Activated CD4-positive, alpha-beta memory T cell treated with anti-CD3 and anti-CD28 coated beads for 36 hours (primary cell): ENCODE data around the gene ZNF579. TPM values are rescaled to one million over a fixed set of nuclear protein-coding genes. Genes with fewer than 3 reads are reported as not detected.
"Not testable (repeated sequence)": the region's sequence is repeated elsewhere in the genome, so short reads cannot be mapped to it uniquely, and the experiment has no call there.

ENCODE experiments used
- CTCF ChIA-PET: fragments of 350-600 bp; sonication (Branson Sonifier 250); formaldehyde crosslinking; loops from one replicate; lab custom pipeline; 2021; ENCODE audit warnings: antibody characterized with exemption, inconsistent platforms; lab: Charles Lee
- POLR2A ChIA-PET: fragments of 350-600 bp; sonication (Branson Sonifier 250); formaldehyde crosslinking; loops from one replicate; lab custom pipeline; 2021; ENCODE audit warnings: antibody characterized with exemption; lab: Charles Lee
- DNase-seq: peaks from one replicate; pipeline ENCODE4 v3.0.0-alpha.2; 2020
- H3K27ac Mint-ChIP-seq: one replicate; pipeline ENCODE4 v1.8.0; 2021; ENCODE audit warnings: mixed read lengths
- H3K27me3 Mint-ChIP-seq: one replicate; pipeline ENCODE4 v1.8.0; 2021; ENCODE audit warnings: mixed read lengths
- H3K36me3 Mint-ChIP-seq: one replicate; pipeline ENCODE4 v1.8.0; 2021; ENCODE audit warnings: mixed read lengths
- H3K4me1 Mint-ChIP-seq: one replicate; pipeline ENCODE4 v1.8.0; 2021; ENCODE audit warnings: low read depth, mixed read lengths
- H3K4me3 Mint-ChIP-seq: one replicate; pipeline ENCODE4 v1.8.0; 2021; ENCODE audit warnings: mild to moderate bottlenecking, mixed read lengths
- H3K9me3 Mint-ChIP-seq: one replicate; pipeline ENCODE4 v1.8.0; 2021; ENCODE audit warnings: mixed read lengths
- intact Hi-C: fragments of 100-400 bp; cut with micrococcal nuclease; formaldehyde crosslinking; loops from one replicate; pipeline ENCODE4 v1.15.1; 2023
- total RNA-seq, 2 experiments: library from RNA; stranded (reverse); gene quantifications; one replicate each; pipeline ENCODE4 v1.2.3, GENCODE V29; 2021

ZNF579 gene
- total RNA-seq, 2 experiments from 2014 or later, result 6.6 to 6.7 TPM

GRCh38 chr19:55579766-55580621 is 654 bp downstream of the ZNF579 start:
- Mint-ChIP-seq H3K27ac (peak overlapping the region; percentile 70), H3K27me3 (no peaks in the 10 kb centered on the region), H3K36me3 (peaks cover 15% of the 10 kb centered on the region), H3K9me3 (no peaks in the 10 kb centered on the region), H3K4me1 (peaks cover 18% of the 10 kb centered on the region), H3K4me3 (peak overlapping the region; percentile 76)
- intact Hi-C loops, result loop anchor here (1.0 kb wide), 1 partner anchor 44 kb away; the partner anchor contains the start of gene ZNF784
- no peak for DNase-seq
- POLR2A ChIA-PET, result interaction anchor here (0.8 kb wide), 1 partner anchor 20 kb away, joined by 5 read pairs; the partner anchor contains the start of genes FIZ1 and ZNF524
- CTCF ChIA-PET, result interaction anchor here (2.4 to 3.3 kb wide), 3 partner anchors 26 to 76 kb away, joined by 7 to 15 read pairs (median 10); partner anchors contain the start of gene ZNF865

- Mint-ChIP-seq H3K27me3 (no peaks in the 10 kb centered on the region), H3K36me3 (peaks cover 15% of the 10 kb centered on the region), H3K4me3 (peak overlapping the region; percentile 76), H3K27ac (peak overlapping the region; percentile 70), H3K4me1 (peaks cover 18% of the 10 kb centered on the region), H3K9me3 (no peaks in the 10 kb centered on the region)
- ChIA-PET POLR2A (no interaction called here), CTCF (interaction anchor here (0.7 kb wide), 1 partner anchor 52 kb away, joined by 3 read pairs; no protein-coding TSS in a partner anchor)
- intact Hi-C loops, result no loop called here
- no peak for DNase-seq
These were observed 1.6 kb downstream of the ZNF579 start for GRCh38 chr19:55578761-55579747.

- no peak for DNase-seq
- ChIA-PET POLR2A (no interaction called here), CTCF (interaction anchor here (0.7 kb wide), 1 partner anchor 53 kb away, joined by 3 read pairs; no protein-coding TSS in a partner anchor)
- no peak overlapping the region for H3K4me3 Mint-ChIP-seq
- no peaks in the 10 kb centered on the region for H3K9me3 Mint-ChIP-seq
- H3K27me3 Mint-ChIP-seq, result no peaks in the 10 kb centered on the region
- no peak overlapping the region for H3K27ac Mint-ChIP-seq
- intact Hi-C loops, result no loop called here
- peaks cover 18% of the 10 kb centered on the region for H3K4me1 Mint-ChIP-seq
- H3K36me3 Mint-ChIP-seq, result peaks cover 15% of the 10 kb centered on the region
These were observed 2.5 kb downstream of the ZNF579 start for GRCh38 chr19:55578031-55578760.

- DNase-seq, result no peak
- Mint-ChIP-seq H3K27me3 (no peaks in the 10 kb centered on the region), H3K27ac (no peak overlapping the region), H3K4me3 (no peak overlapping the region), H3K4me1 (peaks cover 13% of the 10 kb centered on the region), H3K9me3 (no peaks in the 10 kb centered on the region), H3K36me3 (peaks cover 15% of the 10 kb centered on the region)
- ChIA-PET CTCF (interaction anchor here (1.0 kb wide), 1 partner anchor 55 kb away, joined by 3 read pairs; no protein-coding TSS in a partner anchor), POLR2A (no interaction called here)
- intact Hi-C loops, result no loop called here
These were observed 3.9 kb downstream of the ZNF579 start for GRCh38 chr19:55576746-55577145.

GRCh38 chr19:55573929-55574328 is 6.7 kb downstream of the ZNF579 start:
- CTCF ChIA-PET, result interaction anchor here (1.5 kb wide), 1 partner anchor 23 kb away, joined by 3 read pairs; no protein-coding TSS in a partner anchor
- H3K27me3 Mint-ChIP-seq, DNase-seq, intact Hi-C loops, H3K4me3 Mint-ChIP-seq, H3K27ac Mint-ChIP-seq, H3K9me3 Mint-ChIP-seq, H3K4me1 Mint-ChIP-seq, POLR2A ChIA-PET: not testable (repeated sequence)
- peaks cover 12% of the 10 kb centered on the region for H3K36me3 Mint-ChIP-seq

GRCh38 chr19:55569477-55569876 is 11.2 kb downstream of the ZNF579 start:
- POLR2A ChIA-PET, H3K27ac Mint-ChIP-seq, DNase-seq, H3K27me3 Mint-ChIP-seq, intact Hi-C loops, H3K4me3 Mint-ChIP-seq, H3K9me3 Mint-ChIP-seq, H3K36me3 Mint-ChIP-seq, H3K4me1 Mint-ChIP-seq: not testable (repeated sequence)
- CTCF ChIA-PET, result interaction anchor here (0.7 kb wide), 1 partner anchor 261 kb away, joined by 4 read pairs; no protein-coding TSS in a partner anchor

GRCh38 chr19:55567708-55568328 is 12.8 kb downstream of the ZNF579 start:
- H3K4me1 Mint-ChIP-seq, result no peaks in the 10 kb centered on the region
- no peaks in the 10 kb centered on the region for H3K9me3 Mint-ChIP-seq
- H3K36me3 Mint-ChIP-seq, result no peaks in the 10 kb centered on the region
- no peak for DNase-seq
- POLR2A ChIA-PET, result no interaction called here
- H3K4me3 Mint-ChIP-seq, result no peak overlapping the region
- CTCF ChIA-PET, result no interaction called here
- intact Hi-C loops, result no loop called here
- no peaks in the 10 kb centered on the region for H3K27me3 Mint-ChIP-seq
- no peak overlapping the region for H3K27ac Mint-ChIP-seq

- DNase-seq, result no peak
- no peaks in the 10 kb centered on the region for H3K36me3 Mint-ChIP-seq
- H3K4me1 Mint-ChIP-seq, result no peaks in the 10 kb centered on the region
- ChIA-PET CTCF (no interaction called here), POLR2A (no interaction called here)
- no peaks in the 10 kb centered on the region for H3K27me3 Mint-ChIP-seq
- H3K27ac Mint-ChIP-seq, result no peak overlapping the region
- no peaks in the 10 kb centered on the region for H3K9me3 Mint-ChIP-seq
- intact Hi-C loops, result no loop called here
- no peak overlapping the region for H3K4me3 Mint-ChIP-seq
These were observed 13.8 kb downstream of the ZNF579 start for GRCh38 chr19:55566823-55567222.

GRCh38 chr19:55563261-55563690 is 17.4 kb downstream of the ZNF579 start:
- peaks cover 2% of the 10 kb centered on the region for H3K9me3 Mint-ChIP-seq
- no peak overlapping the region for H3K27ac Mint-ChIP-seq
- H3K27me3 Mint-ChIP-seq, result peaks cover 2% of the 10 kb centered on the region
- H3K4me1 Mint-ChIP-seq, result no peaks in the 10 kb centered on the region
- CTCF ChIA-PET, result no interaction called here
- no peak for DNase-seq
- POLR2A ChIA-PET, result no interaction called here
- no peak overlapping the region for H3K4me3 Mint-ChIP-seq
- intact Hi-C loops, result no loop called here
- H3K36me3 Mint-ChIP-seq, result no peaks in the 10 kb centered on the region

GRCh38 chr19:55559684-55560083 is 21.0 kb downstream of the ZNF579 start:
- H3K4me3 Mint-ChIP-seq, result no peak overlapping the region
- H3K27me3 Mint-ChIP-seq, result peaks cover 2% of the 10 kb centered on the region

GRCh38 chr19:55554741-55555152 is 25.9 kb downstream of the ZNF579 start:
- no peak overlapping the region for H3K4me3 Mint-ChIP-seq
- H3K27ac Mint-ChIP-seq, result no peak overlapping the region
- intact Hi-C loops, result no loop called here
- no peaks in the 10 kb centered on the region for H3K4me1 Mint-ChIP-seq
- no peak for DNase-seq
- H3K9me3 Mint-ChIP-seq, result no peaks in the 10 kb centered on the region
- peaks cover 2% of the 10 kb centered on the region for H3K27me3 Mint-ChIP-seq
- POLR2A ChIA-PET, result no interaction called here
- CTCF ChIA-PET, result no interaction called here
- H3K36me3 Mint-ChIP-seq, result no peaks in the 10 kb centered on the region

More at GRCh38 chr19:55559684-55560083, 21.0 kb downstream of the ZNF579 start:
- POLR2A ChIA-PET, result no interaction called here
- no peaks in the 10 kb centered on the region for H3K36me3 Mint-ChIP-seq
- CTCF ChIA-PET, result no interaction called here
- intact Hi-C loops, result no loop called here
- no peaks in the 10 kb centered on the region for H3K4me1 Mint-ChIP-seq
- H3K27ac Mint-ChIP-seq, result no peak overlapping the region
- H3K9me3 Mint-ChIP-seq, result peaks cover 2% of the 10 kb centered on the region
- DNase-seq, result no peak
